ENCODE measurements around the gene KIAA0232.

DNA sequence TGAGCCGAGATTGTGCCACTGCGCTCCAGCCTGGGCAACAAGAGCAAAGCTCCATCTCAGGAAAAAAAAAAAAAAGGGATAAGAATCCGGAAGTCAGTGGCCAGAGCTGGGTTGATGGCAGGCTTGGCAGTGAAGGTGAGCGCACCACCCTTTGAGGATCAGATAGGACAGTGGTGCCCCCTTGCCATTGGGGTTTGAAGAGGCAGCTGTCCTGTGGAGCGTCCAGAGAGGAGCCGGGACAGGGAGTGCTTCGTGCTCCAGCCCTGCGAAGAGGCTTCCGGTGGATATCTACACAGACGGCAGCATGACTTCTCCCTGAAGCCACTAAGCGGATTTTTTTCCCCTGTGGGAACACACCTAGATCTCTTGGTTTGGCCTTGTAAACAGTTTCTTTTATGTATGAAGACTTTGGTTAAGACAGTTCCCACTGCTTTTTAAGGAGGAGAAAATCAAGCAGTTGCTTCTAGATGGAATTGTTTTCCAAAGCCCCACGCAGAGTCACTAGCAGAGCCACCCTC is 133.6 kb downstream of the KIAA0232 start:
- no peak for TF ChIP-seq BHLHE40 (IDR thresholded peaks at IDR 0.05; ENCODE audit: borderline replicate concordance)
- TF ChIP-seq SUZ12 (IDR thresholded peaks at IDR 0.05), result no peak
- no peak for TF ChIP-seq NFRKB (IDR thresholded peaks at IDR 0.05)
- TF ChIP-seq CTBP1 (IDR thresholded peaks at IDR 0.05; ENCODE audit: borderline replicate concordance), result no peak

All from HEK293T (cell line).